GM15510 (cell line): ENCODE data around the gene SMC1A.

Experiments
- POLR2A ChIP-seq: IDR thresholded peaks from 3 replicates; pipeline ENCODE4 v1.6.1; 2011; ENCODE audit warnings: borderline replicate concordance; ENCODE audit not compliant: insufficient read length; ENCODE audit errors: extremely low read depth

The SMC1A gene

GRCh38 chrX:53422086-53422860, at the start of gene SMC1A:
TSS of gene SMC1A (minus strand) at chrX:53422654. CDS start at chrX:53422600, 54 bp downstream.
- TF ChIP-seq POLR2A = peak; percentile 74

GRCh38 chrX:53471346-53471745, 48.9 kb upstream of the SMC1A start:
- no peak for TF ChIP-seq POLR2A

- TF ChIP-seq POLR2A = no peak
Measured at GRCh38 chrX:53458082-53458481, 35.6 kb upstream of the SMC1A start.

GRCh38 chrX:53456254-53456653, 33.8 kb upstream of the SMC1A start:
- no peak for TF ChIP-seq POLR2A

GRCh38 chrX:53452812-53453211, 30.4 kb upstream of the SMC1A start:
- no peak for TF ChIP-seq POLR2A

- no peak for TF ChIP-seq POLR2A
Measured at GRCh38 chrX:53449632-53450031, 27.2 kb upstream of the SMC1A start.

GRCh38 chrX:53447441-53447840, 25.0 kb upstream of the SMC1A start:
- no peak for TF ChIP-seq POLR2A

- TF ChIP-seq POLR2A = no peak
Measured at GRCh38 chrX:53445977-53446376, 23.5 kb upstream of the SMC1A start.

GRCh38 chrX:53442322-53442631, 19.8 kb upstream of the SMC1A start:
- TF ChIP-seq POLR2A = no peak

GRCh38 chrX:53441531-53442321, 19.3 kb upstream of the SMC1A start:
- TF ChIP-seq POLR2A = peak; percentile 52

GRCh38 chrX:53440621-53441517, 18.4 kb upstream of the SMC1A start:
- TF ChIP-seq POLR2A = no peak

- TF ChIP-seq POLR2A = no peak
Measured at GRCh38 chrX:53440101-53440500, 17.6 kb upstream of the SMC1A start.

GRCh38 chrX:53438832-53439230, 16.4 kb upstream of the SMC1A start:
- TF ChIP-seq POLR2A = no peak

- no peak for TF ChIP-seq POLR2A
Measured at GRCh38 chrX:53438174-53438831, 15.8 kb upstream of the SMC1A start.
